ENCODE data around the gene ANAPC15. TPM values are rescaled to one million over a fixed set of nuclear protein-coding genes. Genes with fewer than 3 reads are reported as not detected.
"Not testable (repeated sequence)": the region's sequence is repeated elsewhere in the genome, so short reads cannot be mapped to it uniquely, and the experiment has no call there.

Gene ANAPC15
- total and polyA plus RNA-seq, 8 donors: 27.1 to 52.6 (median 41.0) TPM

DNA sequence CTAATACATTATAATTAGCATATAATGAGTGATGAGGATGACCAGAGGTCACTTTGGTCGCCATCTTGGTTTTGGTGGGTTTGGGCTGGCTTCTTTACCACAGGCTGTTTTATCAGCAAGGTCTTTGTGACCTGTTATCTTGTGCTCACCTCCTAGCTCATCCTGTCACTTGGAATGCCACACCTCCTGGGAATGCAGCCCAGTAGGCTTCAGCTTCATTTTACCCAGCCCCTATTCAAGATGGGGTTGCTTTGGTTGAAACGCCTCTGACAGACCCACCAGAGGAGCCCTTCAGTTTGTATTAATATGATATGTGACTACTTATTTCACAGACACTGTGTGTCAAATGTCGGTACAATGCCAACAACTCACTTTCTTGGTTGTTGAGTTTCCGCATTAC, 43.3 kb upstream of the ANAPC15 start:
- Histone ChIP-seq H3K9me3 (no peaks in the 10 kb centered on the region), H3K36me3 (no peaks in the 10 kb centered on the region), H3K27me3 (peaks cover 0 to 4% of the 10 kb centered on the region in 2 donors), H3K27ac (no peak overlapping the region), H3K4me3 (no peak overlapping the region), H3K4me1 (no peaks in the 10 kb centered on the region)
- no peak for ATAC-seq
- DNase-seq: no peak
- no peak for TF ChIP-seq CTCF (IDR thresholded peaks at IDR 0.05)
- intact Hi-C loops (cut with DNase I): no loop called here

DNA sequence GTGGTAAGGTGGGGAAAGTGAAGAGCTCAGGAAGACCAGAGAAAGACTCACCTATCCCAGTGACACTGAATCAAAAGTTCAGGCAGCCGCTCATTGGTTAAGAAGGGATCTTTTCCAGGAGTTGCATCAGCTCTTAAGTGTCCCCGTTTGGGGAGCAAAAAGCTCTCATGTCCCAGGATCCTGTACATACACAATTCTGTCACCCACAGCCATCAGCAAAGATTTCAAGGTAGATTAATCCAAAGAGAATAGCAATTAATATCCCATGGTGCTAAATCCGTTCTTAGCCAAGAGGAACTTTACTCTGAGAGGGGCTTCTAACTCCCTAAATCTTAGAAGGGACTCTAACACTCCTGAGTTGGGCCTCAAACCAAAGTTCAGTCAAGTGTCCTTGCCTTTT, 42.3 kb upstream of the ANAPC15 start:
- DNase-seq: no peak
- Histone ChIP-seq H3K4me3 (no peak overlapping the region), H3K27ac (no peak overlapping the region), H3K36me3 (no peaks in the 10 kb centered on the region), H3K27me3 (peaks cover 0 to 4% of the 10 kb centered on the region in 2 donors), H3K9me3 (no peaks in the 10 kb centered on the region), H3K4me1 (no peaks in the 10 kb centered on the region)
- no peak for TF ChIP-seq CTCF (IDR thresholded peaks at IDR 0.05)
- intact Hi-C loops (cut with DNase I): no loop called here
- ATAC-seq: no peak

GRCh38 chr11:72153874-72154273, 41.4 kb upstream of the ANAPC15 start:
- intact Hi-C loops (cut with DNase I); H3K9me3 ChIP-seq; H3K36me3 ChIP-seq; H3K4me3 ChIP-seq; DNase-seq; H3K4me1 ChIP-seq; H3K27ac ChIP-seq; H3K27me3 ChIP-seq; ATAC-seq: not testable (repeated sequence)

DNA sequence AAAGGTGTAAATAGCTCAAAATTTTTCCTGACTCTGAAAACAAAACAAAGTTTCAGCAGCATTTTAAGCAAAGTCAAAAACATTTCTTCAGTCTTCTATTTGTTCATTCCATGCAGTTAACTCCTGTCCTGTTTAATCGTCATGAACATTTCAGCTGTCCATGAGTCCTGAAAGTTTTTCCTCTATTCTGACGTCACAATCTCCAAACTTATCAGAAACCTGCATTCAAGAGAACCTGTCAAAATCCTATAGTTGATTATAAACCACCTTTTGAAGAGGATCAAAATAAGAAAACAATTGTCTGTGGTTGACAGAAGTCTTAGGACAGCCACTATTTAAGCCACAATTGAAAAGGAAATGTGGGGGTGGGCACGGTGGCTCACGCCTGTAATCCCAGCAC, 38.4 kb upstream of the ANAPC15 start:
- Histone ChIP-seq H3K27me3 (no peaks in the 10 kb centered on the region), H3K4me1 (no peaks in the 10 kb centered on the region), H3K36me3 (no peaks in the 10 kb centered on the region), H3K9me3 (no peaks in the 10 kb centered on the region), H3K4me3 (no peak overlapping the region), H3K27ac (no peak overlapping the region)
- intact Hi-C loops (cut with DNase I): no loop called here
- DNase-seq (no peak), ATAC-seq (no peak)
- TF ChIP-seq CTCF (IDR thresholded peaks at IDR 0.05): no peak

DNA sequence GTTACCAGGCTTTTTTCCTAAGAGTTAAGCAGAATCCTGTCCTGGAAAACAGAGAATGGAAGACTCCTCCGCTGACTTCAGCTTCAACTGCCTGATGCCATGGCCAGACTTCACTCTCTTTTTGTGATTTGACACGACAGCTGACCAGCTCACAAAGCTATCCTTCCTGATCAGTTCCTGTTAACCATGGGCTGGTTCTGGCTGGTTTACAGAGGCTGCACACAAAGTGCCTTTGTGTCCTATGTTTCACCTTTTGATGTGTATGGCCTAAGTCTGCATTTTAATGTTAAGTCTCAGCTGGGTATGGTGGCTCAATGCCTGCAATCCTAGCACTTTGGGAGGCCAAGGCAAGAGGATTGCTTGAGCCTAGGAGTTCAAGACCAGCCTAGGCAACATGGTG, 34.1 kb upstream of the ANAPC15 start:
- no peak for ATAC-seq
- intact Hi-C loops (cut with DNase I): no loop called here

More for the DNA sequence above, 34.1 kb upstream of the ANAPC15 start:
- no peak for DNase-seq
- H3K27me3 ChIP-seq: no peaks in the 10 kb centered on the region
- peaks cover 0 to 11% of the 10 kb centered on the region in 2 donors for H3K4me1 ChIP-seq
- no peak for TF ChIP-seq CTCF (IDR thresholded peaks at IDR 0.05)
- no peaks in the 10 kb centered on the region for H3K36me3 ChIP-seq
- no peak overlapping the region for H3K4me3 ChIP-seq
- no peaks in the 10 kb centered on the region for H3K9me3 ChIP-seq
- H3K27ac ChIP-seq: no peak overlapping the region

Data from left lung (tissue), 10 donors.